Activated CD4-positive, alpha-beta T cell treated with anti-CD3 and anti-CD28 coated beads, Interleukin-2, amount 10 ng/mL, durations not matched to agents 7 days and 5 days (primary cell): Measurements from ENCODE around the gene SLC39A10. TPM values are rescaled to one million over a fixed set of nuclear protein-coding genes. Genes with fewer than 3 reads are reported as not detected.
A peak's percentile ranks its signal among the peaks of the same experiment; 100 is the strongest.

Experiments
- CTCF ChIA-PET: fragments of 350-600 bp; sonication (Branson Sonifier 250); formaldehyde crosslinking; loops from one replicate; lab custom pipeline; 2021; ENCODE audit warnings: antibody characterized with exemption; lab: Charles Lee
- POLR2A ChIA-PET: fragments of 350-600 bp; sonication (Branson Sonifier 250); formaldehyde crosslinking; loops from one replicate; lab custom pipeline; 2021; ENCODE audit warnings: antibody characterized with exemption; lab: Charles Lee
- DNase-seq: peaks from one replicate; pipeline ENCODE4 v3.0.0-alpha.2; 2020
- H3K27ac Mint-ChIP-seq: one replicate; pipeline ENCODE4 v1.8.0; 2021; ENCODE audit warnings: mild to moderate bottlenecking, moderate library complexity, mixed read lengths
- H3K27me3 Mint-ChIP-seq: one replicate; pipeline ENCODE4 v1.8.0; 2021; ENCODE audit warnings: mixed read lengths
- H3K36me3 Mint-ChIP-seq: one replicate; pipeline ENCODE4 v1.8.0; 2021; ENCODE audit warnings: low read depth, mixed read lengths
- H3K4me1 Mint-ChIP-seq: one replicate; pipeline ENCODE4 v1.8.0; 2021; ENCODE audit warnings: mixed read lengths
- H3K4me3 Mint-ChIP-seq: one replicate; pipeline ENCODE4 v1.8.0; 2021; ENCODE audit warnings: mild to moderate bottlenecking, moderate library complexity, mixed read lengths
- H3K9me3 Mint-ChIP-seq: one replicate; pipeline ENCODE4 v1.8.0; 2021; ENCODE audit warnings: mixed read lengths
- total RNA-seq, 2 experiments: library from RNA; stranded (reverse); gene quantifications; one replicate each; pipeline ENCODE4 v1.2.3, GENCODE V29; 2021

SLC39A10 gene
- 10 to 100 TPM; 46.9 to 55.6 TPM for total RNA-seq

- POLR2A ChIA-PET: interaction anchor here (0.6 to 1.6 kb wide), 9 partner anchors 95 to 506 kb away, joined by 3 to 10 read pairs (median 5); no protein-coding TSS in a partner anchor
These were observed at the start of gene SLC39A10 for GRCh38 chr2:195656859-195657633. TSS of gene SLC39A10 (plus strand) at chr2:195657226. CDS start at chr2:195680043, 22,817 bp downstream.

GRCh38 chr2:195608768-195609454 is 48.1 kb upstream of the SLC39A10 start:
- Mint-ChIP-seq H3K36me3 (peaks cover 8% of the 10 kb centered on the region), H3K4me3 (no peak overlapping the region), H3K27ac (no peak overlapping the region), H3K4me1 (peaks cover 7% of the 10 kb centered on the region), H3K27me3 (peaks cover 1% of the 10 kb centered on the region), H3K9me3 (peaks cover 16% of the 10 kb centered on the region)
- ChIA-PET CTCF (interaction anchor here (0.8 kb wide), 1 partner anchor 43 kb away, joined by 4 read pairs; no protein-coding TSS in a partner anchor), POLR2A (no interaction called here)
- no peak for DNase-seq

More at GRCh38 chr2:195656859-195657633, at the start of gene SLC39A10:
- H3K36me3 Mint-ChIP-seq: peaks cover 36% of the 10 kb centered on the region
- peak within 1 kb of the TSS; percentile 99 for H3K27ac Mint-ChIP-seq
- no peaks in the 10 kb centered on the region for H3K9me3 Mint-ChIP-seq
- H3K4me1 Mint-ChIP-seq: peaks cover 23% of the 10 kb centered on the region
- peak; percentile 97 for DNase-seq
- peak within 1 kb of the TSS; percentile 97 for H3K4me3 Mint-ChIP-seq
- H3K27me3 Mint-ChIP-seq: peaks cover 2% of the 10 kb centered on the region
- CTCF ChIA-PET: interaction anchor here (0.6 to 1.3 kb wide), 11 partner anchors 11 to 420 kb away, joined by 3 to 5 read pairs (median 3); partner anchors contain the start of gene DNAH7

- POLR2A ChIA-PET: no interaction called here
- CTCF ChIA-PET: interaction anchor here (1.0 kb wide), 1 partner anchor 40 kb away, joined by 4 read pairs; no protein-coding TSS in a partner anchor
- H3K36me3 Mint-ChIP-seq: peaks cover 8% of the 10 kb centered on the region
These were observed 46.3 kb upstream of the SLC39A10 start for GRCh38 chr2:195610717-195611116.

GRCh38 chr2:195612611-195613495 is 44.2 kb upstream of the SLC39A10 start:
- peaks cover 5% of the 10 kb centered on the region for H3K4me1 Mint-ChIP-seq
- DNase-seq: no peak
- H3K9me3 Mint-ChIP-seq: peaks cover 2% of the 10 kb centered on the region
- ChIA-PET POLR2A (interaction anchor here (0.6 kb wide), 1 partner anchor 20 kb away, joined by 5 read pairs; no protein-coding TSS in a partner anchor), CTCF (interaction anchor here (1.6 kb wide), 1 partner anchor 12 kb away, joined by 5 read pairs; no protein-coding TSS in a partner anchor)
- peaks cover 3% of the 10 kb centered on the region for H3K27me3 Mint-ChIP-seq
- H3K27ac Mint-ChIP-seq: no peak overlapping the region
- H3K4me3 Mint-ChIP-seq: no peak overlapping the region
- no peaks in the 10 kb centered on the region for H3K36me3 Mint-ChIP-seq

More at GRCh38 chr2:195610717-195611116, 46.3 kb upstream of the SLC39A10 start:
- peaks cover 7% of the 10 kb centered on the region for H3K9me3 Mint-ChIP-seq
- no peak for DNase-seq
- peaks cover 3% of the 10 kb centered on the region for H3K27me3 Mint-ChIP-seq
- no peak overlapping the region for H3K4me3 Mint-ChIP-seq
- peaks cover 5% of the 10 kb centered on the region for H3K4me1 Mint-ChIP-seq
- H3K27ac Mint-ChIP-seq: no peak overlapping the region

- ChIA-PET CTCF (interaction anchor here (0.8 kb wide), 1 partner anchor 11 kb away, joined by 3 read pairs; no protein-coding TSS in a partner anchor), POLR2A (no interaction called here)
- H3K36me3 Mint-ChIP-seq: peaks cover 4% of the 10 kb centered on the region
- DNase-seq: no peak
- H3K9me3 Mint-ChIP-seq: peaks cover 2% of the 10 kb centered on the region
- H3K27ac Mint-ChIP-seq: no peak overlapping the region
- H3K4me1 Mint-ChIP-seq: peaks cover 3% of the 10 kb centered on the region
- no peak overlapping the region for H3K4me3 Mint-ChIP-seq
- peaks cover 3% of the 10 kb centered on the region for H3K27me3 Mint-ChIP-seq
These were observed 43.1 kb upstream of the SLC39A10 start for GRCh38 chr2:195613922-195614321.

GRCh38 chr2:195619590-195619989 is 37.4 kb upstream of the SLC39A10 start:
- ChIA-PET CTCF (interaction anchor here (0.8 to 1.5 kb wide), 3 partner anchors 13 to 40 kb away, joined by 3 to 4 read pairs (median 3); no protein-coding TSS in a partner anchor), POLR2A (no interaction called here)
- peaks cover 1% of the 10 kb centered on the region for H3K4me1 Mint-ChIP-seq
- H3K27me3 Mint-ChIP-seq: no peaks in the 10 kb centered on the region
- no peak overlapping the region for H3K27ac Mint-ChIP-seq
- no peak overlapping the region for H3K4me3 Mint-ChIP-seq
- H3K36me3 Mint-ChIP-seq: peaks cover 10% of the 10 kb centered on the region
- H3K9me3 Mint-ChIP-seq: peaks cover 6% of the 10 kb centered on the region
- no peak for DNase-seq

- Mint-ChIP-seq H3K27me3 (no peaks in the 10 kb centered on the region), H3K9me3 (peaks cover 6% of the 10 kb centered on the region), H3K4me1 (peaks cover 1% of the 10 kb centered on the region), H3K27ac (no peak overlapping the region), H3K36me3 (peaks cover 10% of the 10 kb centered on the region), H3K4me3 (no peak overlapping the region)
- no peak for DNase-seq
- CTCF ChIA-PET: interaction anchor here (0.8 to 1.6 kb wide), 4 partner anchors 9 to 26 kb away, joined by 3 to 4 read pairs (median 4); no protein-coding TSS in a partner anchor
- POLR2A ChIA-PET: no interaction called here
These were observed 36.5 kb upstream of the SLC39A10 start for GRCh38 chr2:195620501-195620900.

GRCh38 chr2:195622966-195623365 is 34.1 kb upstream of the SLC39A10 start:
- DNase-seq: no peak
- POLR2A ChIA-PET: no interaction called here
- Mint-ChIP-seq H3K4me3 (no peak overlapping the region), H3K9me3 (peaks cover 6% of the 10 kb centered on the region), H3K27ac (no peak overlapping the region), H3K4me1 (peaks cover 1% of the 10 kb centered on the region), H3K27me3 (no peaks in the 10 kb centered on the region), H3K36me3 (peaks cover 10% of the 10 kb centered on the region)
- CTCF ChIA-PET: interaction anchor here (0.7 kb wide), 1 partner anchor 226 kb away, joined by 3 read pairs; no protein-coding TSS in a partner anchor

- no peaks in the 10 kb centered on the region for H3K27me3 Mint-ChIP-seq
- ChIA-PET POLR2A (no interaction called here), CTCF (interaction anchor here (1.0 to 1.9 kb wide), 3 partner anchors 17 to 33 kb away, joined by 3 to 5 read pairs (median 4); partner anchors contain the start of gene SLC39A10)
- H3K36me3 Mint-ChIP-seq: peaks cover 3% of the 10 kb centered on the region
- no peak overlapping the region for H3K4me3 Mint-ChIP-seq
- H3K9me3 Mint-ChIP-seq: peaks cover 2% of the 10 kb centered on the region
- no peak for DNase-seq
- no peak overlapping the region for H3K27ac Mint-ChIP-seq
- H3K4me1 Mint-ChIP-seq: peaks cover 1% of the 10 kb centered on the region
These were observed 30.5 kb upstream of the SLC39A10 start for GRCh38 chr2:195626507-195626906.

- Mint-ChIP-seq H3K4me3 (no peak overlapping the region), H3K4me1 (peaks cover 3% of the 10 kb centered on the region), H3K9me3 (no peaks in the 10 kb centered on the region), H3K27me3 (no peaks in the 10 kb centered on the region), H3K36me3 (peaks cover 2% of the 10 kb centered on the region), H3K27ac (no peak overlapping the region)
- no peak for DNase-seq
- CTCF ChIA-PET: interaction anchor here (0.7 to 1.0 kb wide), 2 partner anchors 29 to 38 kb away, joined by 3 to 4 read pairs; no protein-coding TSS in a partner anchor
- POLR2A ChIA-PET: no interaction called here
These were observed 28.4 kb upstream of the SLC39A10 start for GRCh38 chr2:195628666-195629065.

GRCh38 chr2:195632856-195633572 is 24.0 kb upstream of the SLC39A10 start:
- H3K36me3 Mint-ChIP-seq: peaks cover 2% of the 10 kb centered on the region
- no peak for DNase-seq
- no peaks in the 10 kb centered on the region for H3K27me3 Mint-ChIP-seq
- ChIA-PET CTCF (interaction anchor here (0.6 to 1.1 kb wide), 3 partner anchors 13 to 861 kb away, joined by 3 read pairs; no protein-coding TSS in a partner anchor), POLR2A (no interaction called here)
- H3K27ac Mint-ChIP-seq: no peak overlapping the region
- H3K4me1 Mint-ChIP-seq: peaks cover 3% of the 10 kb centered on the region
- H3K9me3 Mint-ChIP-seq: peaks cover 3% of the 10 kb centered on the region
- no peak overlapping the region for H3K4me3 Mint-ChIP-seq
